Keratinocyte (primary cell): ENCODE results near the gene ADGRD1. TPM values are rescaled to one million over a fixed set of nuclear protein-coding genes. Genes with fewer than 3 reads are reported as not detected.

Experiments used
- DNase-seq: peaks from one replicate; pipeline ENCODE4 v3.0.0-alpha.2; 2011; ENCODE audit warnings: low read depth, missing footprints, low spot score
- FAIRE-seq: peaks from 2 replicates; lab custom pipeline; 2011; peaks lifted over from hg19 to GRCh38; lab: Jason Lieb, UNC
- H2AFZ ChIP-seq: 2 replicates; pipeline ENCODE4 v1.6.0; 2012; ENCODE audit warnings: low read length, control low read depth, inconsistent platforms; ENCODE audit not compliant: control insufficient read depth
- H3K27ac ChIP-seq: 2 replicates; pipeline ENCODE4 v1.5.1; 2011; ENCODE audit warnings: low read length; ENCODE audit not compliant: control insufficient read depth, insufficient read depth
- H3K27me3 ChIP-seq: 3 replicates; pipeline ENCODE4 v1.6.0; 2011; ENCODE audit warnings: low read length; ENCODE audit not compliant: control insufficient read depth, insufficient read depth; ENCODE audit errors: extremely low read depth
- H3K36me3 ChIP-seq, 2 experiments: 2 replicates in 1 of 2; 3 replicates in 1 of 2; pipeline ENCODE4 v1.5.1; 2011; ENCODE audit warnings: low read length in 2 of 2, mild to moderate bottlenecking in 1 of 2; ENCODE audit not compliant: control insufficient read depth in 2 of 2, insufficient read depth in 2 of 2; ENCODE audit errors: extremely low read depth in 1 of 2
- H3K4me1 ChIP-seq: 3 replicates; pipeline ENCODE4 v1.5.1; 2011; ENCODE audit warnings: low read length; ENCODE audit not compliant: control insufficient read depth, insufficient read depth; ENCODE audit errors: extremely low read depth
- H3K4me2 ChIP-seq: 3 replicates; pipeline ENCODE4 v1.6.0; 2011; ENCODE audit warnings: low read depth, low read length; ENCODE audit not compliant: control insufficient read depth, insufficient read depth; ENCODE audit errors: extremely low read depth
- H3K4me3 ChIP-seq, 3 experiments: fragments of 200-600 bp in 1 of 3; sonication (generic) in 1 of 3; 2 replicates in 2 of 3; 3 replicates in 1 of 3; pipeline ENCODE4 v1.5.1; 2011 to 2016; ENCODE audit warnings: low read length in 3 of 3, mild to moderate bottlenecking in 3 of 3, control low read depth in 2 of 3, inconsistent platforms in 1 of 3, low read depth in 1 of 3, mixed read lengths in 1 of 3, mixed run types in 1 of 3, moderate library complexity in 1 of 3; ENCODE audit not compliant: control insufficient read depth in 2 of 3, insufficient read depth in 2 of 3; ENCODE audit errors: extremely low read depth in 1 of 3
- H3K79me2 ChIP-seq: 2 replicates; pipeline ENCODE4 v1.6.0; 2012; ENCODE audit warnings: low read length; ENCODE audit not compliant: control insufficient read depth, insufficient read depth
- H3K9ac ChIP-seq: 3 replicates; pipeline ENCODE4 v1.6.0; 2011; ENCODE audit warnings: low read length; ENCODE audit not compliant: control insufficient read depth, insufficient read depth; ENCODE audit errors: extremely low read depth
- H3K9me1 ChIP-seq: 3 replicates; pipeline ENCODE4 v1.6.0; 2011; ENCODE audit warnings: low read length; ENCODE audit not compliant: control insufficient read depth, insufficient read depth; ENCODE audit errors: extremely low read depth
- H3K9me3 ChIP-seq: 2 replicates; pipeline ENCODE4 v1.5.1; 2012; ENCODE audit warnings: low read depth, low read length; ENCODE audit not compliant: control insufficient read depth
- H4K20me1 ChIP-seq: 3 replicates; pipeline ENCODE4 v1.6.0; 2011; ENCODE audit warnings: low read length; ENCODE audit not compliant: control insufficient read depth, insufficient read depth; ENCODE audit errors: extremely low read depth
- EZH2 ChIP-seq: IDR thresholded peaks from one replicate; pipeline ENCODE4 v1.6.1; 2012; ENCODE audit warnings: inconsistent platforms, mild to moderate bottlenecking, low read length, moderate library complexity
- dilution Hi-C: fragments of 300-500 bp; cut with MboI; formaldehyde crosslinking; loops from one replicate; pipeline ENCODE4 v1.7.0; 2020; ENCODE audit warnings: low sequenced_read_pairs; ENCODE audit not compliant: extremely low pct_ligation_motif_present
- polyA plus RNA-seq, 5 experiments: library from polyadenylated mRNA; depleted of rRNA in 3 of 5; stranded (reverse) in 3 of 5; stranded (forward) in 1 of 5; unstranded in 1 of 5; fragments of >200 nt; gene quantifications; 1 replicate in 1 of 5; 2 replicates in 3 of 5; 3 replicates in 1 of 5; pipeline versions ENCODE4 v1.2.1 to v1.2.3, GENCODE V29; 2011 to 2012; ENCODE audit warnings: missing spikeins in 2 of 5, low read depth in 1 of 5, low replicate concordance in 1 of 5
- TF ChIP-seq, protein P1 (sequence below), 3 experiments: IDR thresholded peaks in 1 of 3; conservative IDR thresholded peaks in 1 of 3; optimal IDR thresholded peaks in 1 of 3; 2 replicates in 2 of 3; 3 replicates in 1 of 3; pipeline versions ENCODE3 to v1.5.1; 2011; ENCODE audit warnings: low read length in 3 of 3, mild to moderate bottlenecking in 3 of 3, moderate library complexity in 2 of 3, control low read depth in 1 of 3, inconsistent platforms in 1 of 3; ENCODE audit not compliant: insufficient read depth in 2 of 3; ENCODE audit errors: extremely low read depth in 1 of 3

Gene ADGRD1
- polyA plus RNA-seq, 1 donor (not counting 4 experiments of a cell fraction or from before 2014, with no cell fraction given), result not detected

DNA sequence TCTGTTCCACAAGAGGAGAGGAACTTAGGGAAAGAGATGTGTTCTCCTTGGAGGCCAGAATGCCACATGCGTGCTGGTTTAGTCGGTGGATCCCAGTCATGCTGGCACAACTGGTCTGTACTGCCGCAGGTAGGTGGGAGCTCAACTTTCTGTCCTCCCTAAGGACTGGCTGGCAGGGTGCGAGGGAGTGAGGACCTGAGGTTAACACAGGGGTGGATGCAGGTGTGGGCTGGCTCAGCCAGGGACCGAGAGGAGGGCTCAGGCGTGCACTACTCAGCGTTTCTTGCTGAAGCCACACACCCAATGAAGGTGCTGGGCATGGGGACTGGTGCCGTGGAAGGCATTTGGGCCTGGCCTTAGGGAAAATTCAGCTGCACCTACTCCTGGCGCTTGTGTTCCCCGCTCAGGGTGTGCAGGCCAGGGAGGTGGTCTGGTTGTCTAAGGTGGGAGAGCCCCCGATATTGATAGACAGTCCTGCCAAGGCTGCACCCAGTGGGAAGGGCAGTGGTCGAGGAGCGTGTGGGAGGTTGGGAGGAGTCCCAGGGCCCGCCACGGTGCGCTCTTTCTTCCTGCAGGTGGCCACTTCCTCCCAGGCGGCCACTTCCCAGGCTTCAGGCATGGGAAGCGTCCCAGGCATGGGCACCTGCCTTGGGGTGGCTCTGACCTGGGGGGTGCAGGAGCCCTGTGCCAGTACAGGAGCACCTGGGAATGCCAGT is 138.4 kb downstream of the ADGRD1 start:
- no peak for FAIRE-seq
- TF ChIP-seq EZH2, result no peak
- TF ChIP-seq, protein P1, sequence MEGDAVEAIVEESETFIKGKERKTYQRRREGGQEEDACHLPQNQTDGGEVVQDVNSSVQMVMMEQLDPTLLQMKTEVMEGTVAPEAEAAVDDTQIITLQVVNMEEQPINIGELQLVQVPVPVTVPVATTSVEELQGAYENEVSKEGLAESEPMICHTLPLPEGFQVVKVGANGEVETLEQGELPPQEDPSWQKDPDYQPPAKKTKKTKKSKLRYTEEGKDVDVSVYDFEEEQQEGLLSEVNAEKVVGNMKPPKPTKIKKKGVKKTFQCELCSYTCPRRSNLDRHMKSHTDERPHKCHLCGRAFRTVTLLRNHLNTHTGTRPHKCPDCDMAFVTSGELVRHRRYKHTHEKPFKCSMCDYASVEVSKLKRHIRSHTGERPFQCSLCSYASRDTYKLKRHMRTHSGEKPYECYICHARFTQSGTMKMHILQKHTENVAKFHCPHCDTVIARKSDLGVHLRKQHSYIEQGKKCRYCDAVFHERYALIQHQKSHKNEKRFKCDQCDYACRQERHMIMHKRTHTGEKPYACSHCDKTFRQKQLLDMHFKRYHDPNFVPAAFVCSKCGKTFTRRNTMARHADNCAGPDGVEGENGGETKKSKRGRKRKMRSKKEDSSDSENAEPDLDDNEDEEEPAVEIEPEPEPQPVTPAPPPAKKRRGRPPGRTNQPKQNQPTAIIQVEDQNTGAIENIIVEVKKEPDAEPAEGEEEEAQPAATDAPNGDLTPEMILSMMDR (optimal IDR thresholded peaks at IDR 0.05 in 1 of 3, IDR thresholded peaks at IDR 0.05 in 1 of 3, conservative IDR thresholded peaks at IDR 0.05 in 1 of 3; ENCODE audit: extremely low read depth in 1 of 3, insufficient read depth in 2 of 3, low read length in 3 of 3), result no peak
- H3K4me2 ChIP-seq, result no peak overlapping the region
- H2AFZ ChIP-seq, result no peak overlapping the region
- dilution Hi-C loops, result no loop called here
- no peak overlapping the region for H3K9ac ChIP-seq
- H4K20me1 ChIP-seq, result no peaks in the 10 kb centered on the region
- H3K4me3 ChIP-seq, result no peak overlapping the region
- peaks cover 1% of the 10 kb centered on the region for H3K9me3 ChIP-seq
- no peaks in the 10 kb centered on the region for H3K36me3 ChIP-seq
- H3K4me1 ChIP-seq, result no peaks in the 10 kb centered on the region
- no peaks in the 10 kb centered on the region for H3K79me2 ChIP-seq
- DNase-seq, result no peak
- H3K27me3 ChIP-seq, result no peaks in the 10 kb centered on the region
- H3K27ac ChIP-seq, result no peak overlapping the region
- no peaks in the 10 kb centered on the region for H3K9me1 ChIP-seq

GRCh38 chr12:131092901-131093603 is 139.3 kb downstream of the ADGRD1 start:
- H3K4me3 ChIP-seq, result no peak overlapping the region
- no peak for DNase-seq
- no peaks in the 10 kb centered on the region for H3K9me1 ChIP-seq
- peaks cover 1% of the 10 kb centered on the region for H3K9me3 ChIP-seq
- no peak overlapping the region for H3K27ac ChIP-seq
- no peaks in the 10 kb centered on the region for H3K36me3 ChIP-seq
- H3K79me2 ChIP-seq, result no peaks in the 10 kb centered on the region
- no peak overlapping the region for H3K9ac ChIP-seq
- no peaks in the 10 kb centered on the region for H3K27me3 ChIP-seq
- no peak overlapping the region for H3K4me2 ChIP-seq
- FAIRE-seq, result no peak
- dilution Hi-C loops, result no loop called here
- H4K20me1 ChIP-seq, result no peaks in the 10 kb centered on the region
- no peaks in the 10 kb centered on the region for H3K4me1 ChIP-seq
- H2AFZ ChIP-seq, result no peak overlapping the region
- no peak for TF ChIP-seq EZH2
- TF ChIP-seq, protein P1 (optimal IDR thresholded peaks at IDR 0.05 in 1 of 3, IDR thresholded peaks at IDR 0.05 in 1 of 3, conservative IDR thresholded peaks at IDR 0.05 in 1 of 3; ENCODE audit: extremely low read depth in 1 of 3, insufficient read depth in 2 of 3, low read length in 3 of 3), result no peak
